GM19324 (cell line): ENCODE measurements around the gene EDAR.

ENCODE experiments used
- ATAC-seq: cut with Tn5 transposase; IDR thresholded peaks from one replicate; pipeline ENCODE4 v1.9.1; 2021; ENCODE audit warnings: mild to moderate bottlenecking, moderate library complexity; ENCODE audit not compliant: unreplicated experiment, low FRiP score

The EDAR gene

GRCh38 chr2:108942231-108942825, 46.7 kb downstream of the EDAR start:
- ATAC-seq: no peak

- ATAC-seq: no peak
Measured at GRCh38 chr2:108941767-108942166, 47.3 kb downstream of the EDAR start.

GRCh38 chr2:108941161-108941665, 47.8 kb downstream of the EDAR start:
- ATAC-seq: no peak

GRCh38 chr2:108940156-108940555, 48.9 kb downstream of the EDAR start:
- no peak for ATAC-seq

GRCh38 chr2:108938077-108938710, 50.8 kb downstream of the EDAR start:
- no peak for ATAC-seq

GRCh38 chr2:108937367-108938017, 51.5 kb downstream of the EDAR start:
- ATAC-seq: no peak

- ATAC-seq: no peak
Measured at GRCh38 chr2:108936866-108937265, 52.2 kb downstream of the EDAR start.

GRCh38 chr2:108936076-108936864, 52.8 kb downstream of the EDAR start:
- ATAC-seq: no peak

- ATAC-seq: no peak
Measured at GRCh38 chr2:108935271-108935741, 53.7 kb downstream of the EDAR start.

GRCh38 chr2:108934583-108935245, 54.3 kb downstream of the EDAR start:
- no peak for ATAC-seq

GRCh38 chr2:108934151-108934550, 54.9 kb downstream of the EDAR start:
- ATAC-seq: no peak

GRCh38 chr2:108933691-108934117, 55.3 kb downstream of the EDAR start:
- no peak for ATAC-seq

GRCh38 chr2:108932736-108933332, 56.2 kb downstream of the EDAR start:
- no peak for ATAC-seq

GRCh38 chr2:108931372-108931771, 57.6 kb downstream of the EDAR start:
- no peak for ATAC-seq

GRCh38 chr2:108929807-108930425, 59.1 kb downstream of the EDAR start:
- no peak for ATAC-seq

- ATAC-seq: no peak
Measured at GRCh38 chr2:108928660-108929377, 60.2 kb downstream of the EDAR start.

GRCh38 chr2:108927936-108928659, 60.9 kb downstream of the EDAR start:
- ATAC-seq: no peak

- ATAC-seq: no peak
Measured at GRCh38 chr2:108927405-108927804, 61.6 kb downstream of the EDAR start.
